Endothelial cell of umbilical vein (primary cell): Measurements from ENCODE around the gene SBSN. TPM values are rescaled to one million over a fixed set of nuclear protein-coding genes. Genes with fewer than 3 reads are reported as not detected.

ENCODE experiments used
- BruUV-seq: library from RNA; stranded (reverse); fragments of 400-500 nt; replicated peaks from 2 replicates; lab custom pipeline; 2021; lab: Mats Ljungman, UMichigan
- CTCF ChIA-PET: fragments of 300-600, 350-600 bp; sonication (Branson Sonifier 250); formaldehyde crosslinking; loops from one replicate; lab custom pipeline; 2021; ENCODE audit warnings: antibody characterized with exemption, inconsistent platforms; lab: Charles Lee
- POLR2A ChIA-PET: fragments of 300-600, 350-600 bp; sonication (Branson Sonifier 250); formaldehyde crosslinking; loops from one replicate; lab custom pipeline; 2021; ENCODE audit warnings: antibody characterized with exemption, inconsistent platforms; lab: Charles Lee
- DNase-seq: peaks from one replicate; pipeline ENCODE4 v3.0.0-alpha.2; 2011; ENCODE audit warnings: low read depth, low spot score
- FAIRE-seq: peaks from 2 replicates; lab custom pipeline; 2011; peaks lifted over from hg19 to GRCh38; lab: Jason Lieb, UNC
- H2AFZ ChIP-seq: 2 replicates; pipeline ENCODE4 v1.6.0; 2012; ENCODE audit warnings: low read depth, low read length, control low read depth, inconsistent platforms
- H3K27ac ChIP-seq: 2 replicates; pipeline ENCODE4 v1.5.1; 2011; ENCODE audit warnings: low read depth, mild to moderate bottlenecking, control low read depth, low read length, moderate library complexity; ENCODE audit not compliant: insufficient read depth
- H3K27me3 ChIP-seq, 2 experiments: 2 replicates each; pipeline versions ENCODE4 v1.6.0 to v1.6.1; 2011; ENCODE audit warnings: low read length in 2 of 2, mixed read lengths in 1 of 2; ENCODE audit not compliant: control insufficient read depth in 2 of 2, insufficient read depth in 2 of 2
- H3K36me3 ChIP-seq, 2 experiments: 2 replicates in 1 of 2; 3 replicates in 1 of 2; pipeline ENCODE4 v1.5.1; 2011; ENCODE audit warnings: low read length in 2 of 2, mild to moderate bottlenecking in 1 of 2, moderate library complexity in 1 of 2; ENCODE audit not compliant: control insufficient read depth in 2 of 2, insufficient read depth in 2 of 2; ENCODE audit errors: extremely low read depth in 1 of 2
- H3K4me1 ChIP-seq: 3 replicates; pipeline ENCODE4 v1.5.1; 2011; ENCODE audit warnings: mild to moderate bottlenecking, low read length; ENCODE audit not compliant: control insufficient read depth, insufficient read depth; ENCODE audit errors: extremely low read depth
- H3K4me2 ChIP-seq: 2 replicates; pipeline ENCODE4 v1.6.1; 2011; ENCODE audit warnings: low read length, control low read depth, mixed read lengths; ENCODE audit not compliant: insufficient read depth
- H3K4me3 ChIP-seq, 3 experiments: fragments of 200-600 bp in 1 of 3; sonication (generic), shearing (Covaris generic) in 1 of 3; replicated peaks in 1 of 3; 2 replicates each; pipeline ENCODE4 v1.5.1; 2011 to 2016; ENCODE audit warnings: control low read depth in 3 of 3, low read length in 3 of 3, mild to moderate bottlenecking in 2 of 3, inconsistent platforms in 1 of 3, low read depth in 1 of 3, moderate library complexity in 1 of 3; ENCODE audit not compliant: insufficient read depth in 1 of 3
- H3K79me2 ChIP-seq: 2 replicates; pipeline ENCODE4 v1.6.0; 2012; ENCODE audit warnings: low read length, inconsistent platforms; ENCODE audit not compliant: control insufficient read depth, insufficient read depth
- H3K9ac ChIP-seq: replicated peaks from 2 replicates; pipeline ENCODE3; 2011; ENCODE audit warnings: low read length, control low read depth; ENCODE audit not compliant: insufficient read depth; ENCODE audit errors: extremely low read depth
- H3K9me1 ChIP-seq: replicated peaks from 3 replicates; pipeline ENCODE4 v1.6.0; 2011; ENCODE audit warnings: mild to moderate bottlenecking, low read length; ENCODE audit not compliant: control insufficient read depth, insufficient read depth; ENCODE audit errors: extremely low read depth
- H3K9me3 ChIP-seq: replicated peaks from 2 replicates; pipeline ENCODE4 v1.5.1; 2012; ENCODE audit warnings: low read length, inconsistent platforms; ENCODE audit not compliant: control insufficient read depth, insufficient read depth
- H4K20me1 ChIP-seq: replicated peaks from 2 replicates; pipeline ENCODE3; 2011; ENCODE audit warnings: mild to moderate bottlenecking, low read length; ENCODE audit not compliant: control insufficient read depth, insufficient read depth; ENCODE audit errors: extremely low read depth
- CTCF ChIP-seq, 2 donors: IDR thresholded peaks; 1 replicate in 1 of 2; 2 replicates in 1 of 2; pipeline ENCODE4 v1.5.1; 2011; ENCODE audit warnings: low read length in 2 of 2, mild to moderate bottlenecking in 2 of 2, moderate library complexity in 2 of 2, control low read depth in 1 of 2, inconsistent platforms in 1 of 2, low read depth in 1 of 2; ENCODE audit not compliant: insufficient read depth in 1 of 2; ENCODE audit errors: extremely low read depth in 1 of 2
- EZH2 ChIP-seq: IDR thresholded peaks from 2 replicates; pipeline ENCODE4 v1.6.1; 2012; ENCODE audit warnings: borderline replicate concordance, low read depth, mild to moderate bottlenecking, moderate library complexity, low read length, inconsistent platforms; ENCODE audit not compliant: severe bottlenecking
- FOS ChIP-seq: IDR thresholded peaks from 2 replicates; pipeline ENCODE4 v1.6.1; 2011; ENCODE audit warnings: mild to moderate bottlenecking, low read length, moderate library complexity, borderline replicate concordance; ENCODE audit not compliant: insufficient read depth
- GATA2 ChIP-seq: IDR thresholded peaks from 2 replicates; pipeline ENCODE4 v1.7.0; 2011; ENCODE audit warnings: low read depth, mild to moderate bottlenecking, moderate library complexity, mixed read lengths, low read length; ENCODE audit not compliant: insufficient read length, insufficient read depth
- JUN ChIP-seq: IDR thresholded peaks from 2 replicates; pipeline ENCODE4 v1.6.1; 2011; ENCODE audit warnings: borderline replicate concordance, low read depth; ENCODE audit not compliant: insufficient read length, insufficient read depth
- MYC ChIP-seq: IDR thresholded peaks from one replicate; pipeline ENCODE4 v1.6.1; 2011; ENCODE audit warnings: mild to moderate bottlenecking, low read depth, low read length
- POLR2A ChIP-seq: IDR thresholded peaks from 2 replicates; pipeline ENCODE4 v1.6.1; 2012; ENCODE audit warnings: low read depth, mild to moderate bottlenecking, control low read depth, low read length
- POLR2AphosphoS5 ChIP-seq: IDR thresholded peaks from 2 replicates; pipeline ENCODE4 v1.6.1; 2012; ENCODE audit warnings: low read depth, mild to moderate bottlenecking, control low read depth, low read length, moderate library complexity; ENCODE audit not compliant: insufficient read depth
- dilution Hi-C: fragments of 300-500 bp; cut with MboI; formaldehyde crosslinking; loops from one replicate; pipeline ENCODE4 v1.15.0; 2019; ENCODE audit warnings: low sequenced_read_pairs; ENCODE audit not compliant: extremely low pct_ligation_motif_present
- intact Hi-C: fragments of 100-400 bp; cut with micrococcal nuclease; formaldehyde crosslinking; loops from one replicate; pipeline ENCODE4 v1.10.0; 2022
- polyA plus RNA-seq, 4 experiments: library from polyadenylated mRNA; depleted of rRNA in 3 of 4; stranded (reverse) in 3 of 4; unstranded in 1 of 4; fragments of >200 nt; gene quantifications; 2 replicates each; pipeline versions ENCODE4 v1.2.1 to v1.2.3, GENCODE V29; 2011 to 2012; ENCODE audit warnings: missing spikeins in 1 of 4
- total RNA-seq: library from RNA; stranded (reverse); gene quantifications from 2 replicates; pipeline ENCODE4 v1.2.3, GENCODE V29; 2021
- TF ChIP-seq, protein P1 (sequence below): IDR thresholded peaks from 2 replicates; pipeline ENCODE4 v1.6.1; 2011; ENCODE audit not compliant: insufficient read depth, insufficient read length

Gene SBSN
- total and polyA plus RNA-seq, 2 donors (not counting 3 experiments of a cell fraction or from before 2014, with no cell fraction given), result not detected

- CTCF ChIA-PET, result interaction anchor here (0.7 to 4.7 kb wide), 2 partner anchors 8 to 103 kb away, joined by 3 to 29 read pairs; no protein-coding TSS in a partner anchor
- FAIRE-seq (no peak), DNase-seq (no peak)
- TF ChIP-seq, protein P1, sequence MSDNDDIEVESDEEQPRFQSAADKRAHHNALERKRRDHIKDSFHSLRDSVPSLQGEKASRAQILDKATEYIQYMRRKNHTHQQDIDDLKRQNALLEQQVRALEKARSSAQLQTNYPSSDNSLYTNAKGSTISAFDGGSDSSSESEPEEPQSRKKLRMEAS, result no peak
- TF ChIP-seq EZH2, result no peak
- no peak for TF ChIP-seq JUN
- no peak for TF ChIP-seq GATA2
- TF ChIP-seq FOS, result no peak
- no peak for TF ChIP-seq POLR2AphosphoS5
- no peak for TF ChIP-seq POLR2A
- TF ChIP-seq CTCF (IDR thresholded peaks at IDR 0.05; ENCODE audit: extremely low read depth in 1 of 2, insufficient read depth in 1 of 2, low read depth in 1 of 2, low read length in 2 of 2), result no peak
- no peak for TF ChIP-seq MYC
- Histone ChIP-seq H3K36me3 (no peaks in the 10 kb centered on the region), H2AFZ (no peak overlapping the region), H3K27me3 (peaks cover under 1 to 1% of the 10 kb centered on the region in 2 experiments), H3K4me2 (no peak overlapping the region), H4K20me1 (no peaks in the 10 kb centered on the region), H3K27ac (no peak overlapping the region), H3K79me2 (no peaks in the 10 kb centered on the region), H3K4me1 (no peaks in the 10 kb centered on the region), H3K9me1 (no peaks in the 10 kb centered on the region), H3K4me3 (no peak overlapping the region), H3K9ac (no peak overlapping the region), H3K9me3 (no peaks in the 10 kb centered on the region)
- POLR2A ChIA-PET, result no interaction called here
- intact Hi-C loops, result no loop called here
- BruUV-seq, result no TSS peak
- dilution Hi-C loops, result no loop called here
Observed at GRCh38 chr19:35502751-35503150, 25.4 kb downstream of the SBSN start.
